RWPE1 (cell line): Measurements from ENCODE around the gene C7.

Experiments
- CTCF ChIA-PET: fragments of 350-600 bp; sonication (Branson Sonifier 250); formaldehyde crosslinking; extraction: SDS; loops from one replicate; lab custom pipeline; 2021; lab: Yijun Ruan, JAX
- POLR2A ChIA-PET: fragments of 400-600 bp; formaldehyde crosslinking; extraction: SDS; loops from one replicate; lab custom pipeline; 2020; ENCODE audit warnings: antibody characterized with exemption; ENCODE audit not compliant: low non-redundant PET; lab: Yijun Ruan, JAX
- DNase-seq: peaks from one replicate; pipeline ENCODE4 v3.0.0; 2012; ENCODE audit warnings: low spot score
- H3K27ac ChIP-seq: fragments of 450-650 bp; 2 replicates; pipeline ENCODE4 v1.5.1; 2017
- TF ChIP-seq, protein P1 (sequence below): fragments of 450-650 bp; conservative IDR thresholded peaks from 2 replicates; pipeline ENCODE4 v1.5.1; 2017; ENCODE audit warnings: low read depth, mild to moderate bottlenecking

Gene C7

DNA sequence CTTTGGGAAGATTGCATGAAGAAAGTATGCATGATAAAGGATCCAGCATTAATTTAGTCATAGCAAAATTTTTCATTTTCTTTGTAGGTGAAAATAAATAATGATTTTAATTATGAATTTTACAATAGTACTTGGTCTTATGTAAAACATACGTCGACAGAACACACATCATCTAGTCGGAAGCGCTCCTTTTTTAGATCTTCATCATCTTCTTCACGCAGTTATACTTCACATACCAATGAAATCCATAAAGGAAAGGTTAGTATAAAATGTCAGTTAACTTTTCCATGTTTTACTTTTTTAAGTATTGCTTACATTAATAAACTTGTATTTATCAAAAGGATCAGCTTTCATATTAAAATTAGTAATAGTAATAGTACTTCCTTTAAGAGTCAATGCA is 35.8 kb downstream of the C7 start:
- CTCF ChIA-PET, result interaction anchor here (0.6 kb wide), 1 partner anchor 218 kb away, joined by 7 read pairs; no protein-coding TSS in a partner anchor
- POLR2A ChIA-PET, result no interaction called here
- TF ChIP-seq, protein P1, sequence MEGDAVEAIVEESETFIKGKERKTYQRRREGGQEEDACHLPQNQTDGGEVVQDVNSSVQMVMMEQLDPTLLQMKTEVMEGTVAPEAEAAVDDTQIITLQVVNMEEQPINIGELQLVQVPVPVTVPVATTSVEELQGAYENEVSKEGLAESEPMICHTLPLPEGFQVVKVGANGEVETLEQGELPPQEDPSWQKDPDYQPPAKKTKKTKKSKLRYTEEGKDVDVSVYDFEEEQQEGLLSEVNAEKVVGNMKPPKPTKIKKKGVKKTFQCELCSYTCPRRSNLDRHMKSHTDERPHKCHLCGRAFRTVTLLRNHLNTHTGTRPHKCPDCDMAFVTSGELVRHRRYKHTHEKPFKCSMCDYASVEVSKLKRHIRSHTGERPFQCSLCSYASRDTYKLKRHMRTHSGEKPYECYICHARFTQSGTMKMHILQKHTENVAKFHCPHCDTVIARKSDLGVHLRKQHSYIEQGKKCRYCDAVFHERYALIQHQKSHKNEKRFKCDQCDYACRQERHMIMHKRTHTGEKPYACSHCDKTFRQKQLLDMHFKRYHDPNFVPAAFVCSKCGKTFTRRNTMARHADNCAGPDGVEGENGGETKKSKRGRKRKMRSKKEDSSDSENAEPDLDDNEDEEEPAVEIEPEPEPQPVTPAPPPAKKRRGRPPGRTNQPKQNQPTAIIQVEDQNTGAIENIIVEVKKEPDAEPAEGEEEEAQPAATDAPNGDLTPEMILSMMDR, result no peak

DNA sequence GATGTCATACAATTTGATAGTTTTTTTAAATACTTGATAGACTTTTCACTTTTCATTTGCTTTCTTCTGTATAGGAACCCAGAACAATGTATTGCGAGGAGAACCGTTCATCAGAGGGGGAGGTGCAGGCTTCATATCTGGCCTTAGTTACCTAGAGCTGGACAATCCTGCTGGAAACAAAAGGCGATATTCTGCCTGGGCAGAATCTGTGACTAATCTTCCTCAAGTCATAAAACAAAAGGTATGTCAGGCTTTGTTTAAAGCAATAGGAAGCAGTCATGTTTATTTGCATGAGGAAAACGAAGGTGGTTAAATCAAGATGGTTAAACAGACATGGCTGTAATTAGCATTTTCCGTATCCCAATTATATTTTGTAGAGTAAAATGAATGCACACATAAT is 46.0 kb downstream of the C7 start:
- CTCF ChIA-PET, result no interaction called here
- DNase-seq, result no peak
- no peak overlapping the region for H3K27ac ChIP-seq
- TF ChIP-seq, protein P1, result no peak
- POLR2A ChIA-PET, result no interaction called here

More for the DNA sequence above, 35.8 kb downstream of the C7 start:
- DNase-seq, result no peak
- H3K27ac ChIP-seq, result no peak overlapping the region

DNA sequence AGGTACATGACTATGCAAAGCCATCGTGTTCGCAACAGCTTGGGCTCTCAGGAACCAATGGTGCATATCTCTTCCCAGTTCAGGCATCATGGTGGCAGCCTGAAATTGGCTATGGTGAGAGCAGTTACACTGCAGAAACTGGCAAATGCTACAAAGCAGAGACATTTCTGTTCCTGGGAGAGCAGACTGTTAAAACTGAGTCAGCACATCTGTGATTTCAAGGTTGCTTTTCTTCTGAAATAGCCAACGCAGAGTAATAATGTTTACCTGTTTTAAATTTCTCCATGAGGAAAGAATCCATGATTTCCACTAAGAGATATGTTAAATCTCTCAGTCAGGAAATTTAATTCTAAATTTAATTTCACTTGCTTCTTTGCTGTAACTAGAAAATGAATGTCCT is 47.8 kb downstream of the C7 start:
- CTCF ChIA-PET, result no interaction called here
- POLR2A ChIA-PET, result no interaction called here

DNA sequence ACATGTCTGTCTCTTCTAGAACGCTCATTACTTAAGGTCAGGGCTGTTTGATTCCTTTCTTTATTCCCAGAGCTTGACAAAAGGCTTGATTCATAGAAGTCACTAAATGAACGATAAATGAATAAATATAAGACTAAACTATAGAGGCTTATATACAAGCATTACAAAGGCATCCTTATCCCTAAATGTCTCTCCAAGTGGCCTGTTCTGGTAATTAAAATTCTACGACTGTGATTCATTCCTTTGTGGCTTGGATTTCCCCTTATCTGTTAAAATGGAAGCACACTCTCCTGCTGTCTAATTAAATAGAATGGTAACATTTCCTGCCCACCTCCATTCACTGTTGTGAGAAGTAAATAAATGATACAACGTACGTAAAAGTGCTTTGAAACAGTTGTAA is 49.5 kb downstream of the C7 start:
- DNase-seq, result no peak
- CTCF ChIA-PET, result no interaction called here
- TF ChIP-seq, protein P1, result no peak
- POLR2A ChIA-PET, result no interaction called here
- no peak overlapping the region for H3K27ac ChIP-seq

More for the DNA sequence above, 47.8 kb downstream of the C7 start:
- DNase-seq, result no peak
- no peak overlapping the region for H3K27ac ChIP-seq
- TF ChIP-seq, protein P1, result no peak

DNA sequence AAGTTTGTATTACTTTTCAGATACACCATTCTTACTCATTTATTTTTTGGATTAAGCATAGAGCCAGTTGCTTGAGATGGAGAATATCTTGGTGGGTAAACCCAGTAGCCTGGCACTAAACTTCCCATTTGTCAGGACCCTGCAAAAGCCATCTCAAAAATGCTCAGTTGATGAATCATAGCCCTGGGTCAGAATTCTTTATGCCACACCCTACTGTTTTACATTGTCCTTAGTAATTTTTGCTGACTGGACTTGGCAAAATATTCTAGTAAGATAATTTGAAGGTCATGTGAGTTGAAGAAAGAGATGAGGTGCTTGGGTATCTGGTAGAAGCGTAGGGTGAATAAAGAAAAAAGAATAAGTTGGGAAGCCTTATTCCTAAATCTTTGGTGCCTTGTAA is 50.7 kb downstream of the C7 start:
- CTCF ChIA-PET, result no interaction called here
- TF ChIP-seq, protein P1, result no peak
- POLR2A ChIA-PET, result no interaction called here

DNA sequence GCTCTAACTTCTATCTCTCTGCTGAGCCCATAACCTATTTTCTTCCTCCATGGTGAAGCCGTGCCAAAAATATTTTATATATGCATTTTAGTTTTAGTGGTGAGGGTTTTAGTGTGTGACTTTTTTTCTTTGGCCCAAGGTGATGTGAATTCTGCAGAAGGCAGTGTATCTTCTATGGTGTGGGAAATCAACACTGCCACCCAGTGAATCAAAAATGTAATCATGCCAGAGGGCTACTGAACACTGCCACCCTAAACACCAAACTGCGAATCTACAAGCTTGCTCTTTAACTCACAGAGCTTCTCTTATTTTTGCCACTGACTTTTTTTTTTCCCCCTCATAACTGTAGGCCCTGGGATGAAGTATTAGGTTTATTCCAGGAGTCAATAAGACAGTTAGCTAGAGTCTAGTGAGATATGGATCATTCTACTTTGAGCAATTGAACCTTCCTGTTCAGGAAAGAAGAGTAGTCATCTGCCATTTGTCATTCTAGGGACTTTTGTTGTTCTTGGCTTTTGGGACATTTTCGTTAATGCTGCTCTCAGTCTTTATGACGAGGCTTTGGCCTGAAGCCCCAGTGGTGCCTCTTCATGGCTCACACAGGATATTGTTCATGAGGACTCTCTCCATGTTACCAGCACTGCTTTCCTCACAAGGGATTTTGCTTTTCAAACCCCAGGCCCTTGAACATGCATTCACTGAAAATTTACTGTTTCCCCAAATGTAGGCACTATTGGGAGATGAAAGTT is 53.1 kb downstream of the C7 start:
- TF ChIP-seq, protein P1, result no peak
- H3K27ac ChIP-seq, result no peak overlapping the region
- CTCF ChIA-PET, result interaction anchor here (0.6 kb wide), 1 partner anchor 81 kb away, joined by 3 read pairs; no protein-coding TSS in a partner anchor
- POLR2A ChIA-PET, result no interaction called here
- no peak for DNase-seq

More for the DNA sequence above, 50.7 kb downstream of the C7 start:
- H3K27ac ChIP-seq, result no peak overlapping the region
- no peak for DNase-seq
